Pancreas (tissue), 10 donors: ENCODE measurements around the gene OR5B21. TPM values are rescaled to one million over a fixed set of nuclear protein-coding genes. Genes with fewer than 3 reads are reported as not detected.

Experiments used
- ATAC-seq, 4 donors: fragments of 200-7000 bp; cut with Tn5 transposase; one replicate each; pipeline versions ENCODE4 v1.8.0 to v1.9.1; 2020; ENCODE audit warnings: mild to moderate bottlenecking in 4 of 4, moderate library complexity in 4 of 4
- DNase-seq, 6 donors: peaks; one replicate each; pipeline ENCODE4 v3.0.0-alpha.2; 2020
- FAIRE-seq: peaks from 2 replicates; lab custom pipeline; 2012; peaks lifted over from hg19 to GRCh38; lab: Jason Lieb, UNC
- H3K27ac ChIP-seq, 4 donors: fragments of 200-600 bp; sonication (generic); 1 replicate in 3 of 4; 2 replicates in 1 of 4; pipeline versions ENCODE4 v1.5.0 to v1.8.0; 2020
- H3K27me3 ChIP-seq, 4 donors: fragments of 200-600 bp; one replicate each; pipeline ENCODE4 v1.8.0; 2021
- H3K36me3 ChIP-seq, 3 donors: fragments of 200-600 bp; sonication (generic) in 1 of 3; one replicate each; pipeline versions ENCODE4 v1.5.0 to v1.8.0; 2020 to 2021
- H3K4me1 ChIP-seq, 3 donors: fragments of 200-600 bp; one replicate each; pipeline ENCODE4 v1.8.0; 2021
- H3K4me3 ChIP-seq, 4 donors: fragments of 200-600 bp; sonication (generic) in 2 of 4; one replicate each; pipeline versions ENCODE4 v1.5.0 to v1.8.0; 2020 to 2021
- H3K9me3 ChIP-seq, 4 donors: fragments of 200-600 bp; one replicate each; pipeline ENCODE4 v1.8.0; 2021
- whole genome bisulfite sequencing, 2 donors: extraction: QIAGEN DNeasy Blood & Tissue Kit; methylation state at CpG; one replicate each; pipeline ENCODE4 v1.1.7; 2013; 5-methylcytosine and 5-hydroxymethylcytosine counted together
- intact Hi-C, 3 donors: fragments of 100-400 bp; cut with DNase I; formaldehyde crosslinking; loops; one replicate each; pipeline versions ENCODE4 v1.11.1 to v1.14.2; 2022
- polyA plus RNA-seq, 2 donors: library from polyadenylated mRNA; stranded (reverse); fragments of 200-250 nt; gene quantifications; one replicate each; pipeline ENCODE4 v1.2.3, GENCODE V29; 2013
- total RNA-seq, 6 donors: library from RNA; stranded (reverse); fragmentation: NEBNext Ultra II Directional in 4 of 6; extraction: Animal tissue kit (Norgen Biotek cat#: 25700) in 4 of 6; gene quantifications; one replicate each; pipeline versions ENCODE4 v1.2.1 to v1.2.4, GENCODE V29; 2021 to 2023
- TF ChIP-seq, protein P1 (sequence below), 4 donors: fragments of 200-600 bp; sonication (generic) in 3 of 4; IDR thresholded peaks; one replicate each; pipeline versions ENCODE4 v1.5.0 to v1.8.0; 2021; ENCODE audit warnings: antibody characterized with exemption in 4 of 4
- donor health status: healthy with polysubstance abuse.
- donor health status: DM: no; HTN: no; CAD: no; lungs with moderate emphysema.
- donor health status: DM: no; HTN: no; CAD: no.
- donor health status: control.
- donor health status: control.
- donor health status: Bipolar disorder and iron deficiency.
- donor health status: DM: yes; HTN: yes; CAD: no.
- donor health status: DM: no; HTN: no; CAD: no.
- donor health status: DM: no; HTN: no; CAD: no.
- donor health status: DM: yes; HTN: yes; CAD: no.

The OR5B21 gene
- total and polyA plus RNA-seq, 8 donors = not detected

DNA sequence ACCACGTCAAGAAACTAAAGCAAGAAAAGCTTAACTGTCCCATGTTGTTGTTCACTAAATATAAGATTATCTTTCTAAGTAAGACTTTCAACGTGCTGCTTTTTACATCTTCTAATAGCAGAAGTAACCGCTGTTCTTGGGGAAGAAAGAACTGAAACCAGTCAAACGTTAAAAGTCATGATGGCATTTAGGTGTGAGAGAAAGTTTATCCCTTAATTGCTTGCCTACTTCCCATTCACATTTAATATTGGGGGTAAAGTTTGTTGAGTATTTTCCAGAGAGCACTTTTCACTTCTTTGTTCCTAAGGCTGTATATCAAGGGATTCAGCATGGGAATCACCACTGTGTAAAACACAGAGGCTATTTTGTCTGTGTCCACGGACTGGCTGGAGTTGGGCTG lies 970 bp downstream of the OR5B21 start:
- no peak overlapping the region for H3K27ac ChIP-seq
- ATAC-seq = no peak
- H3K4me1 ChIP-seq = no peaks in the 10 kb centered on the region
- DNase-seq = no peak
- H3K27me3 ChIP-seq = no peaks in the 10 kb centered on the region
- 59 to 71% methylated on average over 5 of the region's 5 CpGs for WGBS, 2 donors
- intact Hi-C loops = no loop called here
- FAIRE-seq = no peak
- no peak overlapping the region for H3K4me3 ChIP-seq
- no peaks in the 10 kb centered on the region for H3K9me3 ChIP-seq
- H3K36me3 ChIP-seq = no peaks in the 10 kb centered on the region
- TF ChIP-seq, protein P1, sequence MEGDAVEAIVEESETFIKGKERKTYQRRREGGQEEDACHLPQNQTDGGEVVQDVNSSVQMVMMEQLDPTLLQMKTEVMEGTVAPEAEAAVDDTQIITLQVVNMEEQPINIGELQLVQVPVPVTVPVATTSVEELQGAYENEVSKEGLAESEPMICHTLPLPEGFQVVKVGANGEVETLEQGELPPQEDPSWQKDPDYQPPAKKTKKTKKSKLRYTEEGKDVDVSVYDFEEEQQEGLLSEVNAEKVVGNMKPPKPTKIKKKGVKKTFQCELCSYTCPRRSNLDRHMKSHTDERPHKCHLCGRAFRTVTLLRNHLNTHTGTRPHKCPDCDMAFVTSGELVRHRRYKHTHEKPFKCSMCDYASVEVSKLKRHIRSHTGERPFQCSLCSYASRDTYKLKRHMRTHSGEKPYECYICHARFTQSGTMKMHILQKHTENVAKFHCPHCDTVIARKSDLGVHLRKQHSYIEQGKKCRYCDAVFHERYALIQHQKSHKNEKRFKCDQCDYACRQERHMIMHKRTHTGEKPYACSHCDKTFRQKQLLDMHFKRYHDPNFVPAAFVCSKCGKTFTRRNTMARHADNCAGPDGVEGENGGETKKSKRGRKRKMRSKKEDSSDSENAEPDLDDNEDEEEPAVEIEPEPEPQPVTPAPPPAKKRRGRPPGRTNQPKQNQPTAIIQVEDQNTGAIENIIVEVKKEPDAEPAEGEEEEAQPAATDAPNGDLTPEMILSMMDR (IDR thresholded peaks at IDR 0.05) = no peak

DNA sequence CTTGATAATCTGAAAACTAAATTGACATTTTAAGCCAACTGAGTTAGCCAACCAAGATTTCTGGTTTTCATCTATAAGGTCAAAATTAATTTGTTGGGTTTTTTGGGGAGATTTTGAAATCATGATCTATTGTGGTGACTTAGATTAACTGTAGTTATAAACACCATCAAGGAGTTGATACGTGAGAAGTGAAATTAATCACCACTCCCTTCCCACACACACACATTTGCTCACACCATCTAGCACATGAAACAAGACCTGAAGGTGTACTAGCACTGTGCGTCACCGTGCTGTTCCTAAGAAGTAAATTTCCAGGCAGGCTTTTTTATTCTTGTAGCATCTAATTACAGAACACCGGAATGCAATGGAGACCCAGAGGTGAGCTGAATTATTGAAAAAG lies 2.1 kb downstream of the OR5B21 start:
- no peaks in the 10 kb centered on the region for H3K27me3 ChIP-seq
- no peaks in the 10 kb centered on the region for H3K36me3 ChIP-seq
- no peak overlapping the region for H3K4me3 ChIP-seq
- H3K4me1 ChIP-seq = no peaks in the 10 kb centered on the region
- DNase-seq = no peak
- TF ChIP-seq, protein P1 (IDR thresholded peaks at IDR 0.05) = no peak
- 86 to 89% methylated on average over 4 of the region's 4 CpGs for WGBS, 2 donors
- intact Hi-C loops = no loop called here
- H3K9me3 ChIP-seq = no peaks in the 10 kb centered on the region
- ATAC-seq = no peak
- H3K27ac ChIP-seq = no peak overlapping the region
- no peak for FAIRE-seq

DNA sequence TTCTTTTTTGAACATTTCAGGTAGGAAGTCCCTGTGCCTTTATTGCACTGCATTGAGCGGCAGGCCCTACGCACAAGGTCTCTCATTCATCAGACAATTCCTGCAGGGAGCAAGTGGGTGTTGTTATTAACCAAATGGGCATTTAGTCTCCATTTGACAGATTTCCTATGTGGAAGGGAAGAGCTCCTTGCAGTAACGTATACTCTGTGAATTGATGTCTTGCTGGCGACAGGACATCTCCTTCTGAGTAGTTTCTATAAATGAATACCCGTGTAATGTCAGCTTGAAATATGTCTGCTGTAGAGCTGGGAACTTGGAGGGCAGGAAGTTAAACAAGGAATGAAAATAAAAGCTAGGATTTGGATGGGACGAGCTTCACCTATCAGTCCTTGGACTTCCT lies 3.7 kb downstream of the OR5B21 start:
- Histone ChIP-seq H3K9me3 (no peaks in the 10 kb centered on the region), H3K27me3 (no peaks in the 10 kb centered on the region), H3K4me1 (no peaks in the 10 kb centered on the region), H3K27ac (no peak overlapping the region), H3K36me3 (no peaks in the 10 kb centered on the region), H3K4me3 (no peak overlapping the region)
- TF ChIP-seq, protein P1 (IDR thresholded peaks at IDR 0.05) = no peak
- FAIRE-seq = no peak
- 81 to 86% methylated on average over 6 of the region's 6 CpGs for WGBS, 2 donors
- no peak for DNase-seq
- intact Hi-C loops = no loop called here
- ATAC-seq = no peak

DNA sequence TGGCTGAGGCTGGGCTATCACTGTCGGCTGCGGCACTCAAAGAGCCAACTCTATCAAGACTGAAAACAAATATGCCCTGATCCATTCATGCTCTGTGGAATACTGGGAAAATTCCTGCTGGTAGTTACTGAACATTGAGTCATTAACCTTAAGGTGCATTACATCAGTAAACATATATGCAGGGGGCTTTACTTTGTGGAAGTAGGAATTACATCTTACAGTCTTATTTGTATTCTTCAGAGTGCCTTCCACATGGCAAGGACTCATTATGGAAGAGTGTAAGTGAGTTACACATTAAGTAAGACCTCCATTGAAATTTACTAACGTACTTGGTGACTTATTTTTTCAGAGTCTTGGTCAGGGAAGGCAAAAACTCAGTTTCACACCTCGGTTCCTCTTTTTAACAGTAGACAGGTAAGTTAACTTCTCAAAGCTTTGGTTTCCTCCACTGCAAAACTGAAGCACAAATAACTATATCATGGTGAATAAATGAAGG lies 4.5 kb downstream of the OR5B21 start:
- no peak for ATAC-seq
- Histone ChIP-seq H3K36me3 (no peaks in the 10 kb centered on the region), H3K4me1 (no peaks in the 10 kb centered on the region), H3K9me3 (no peaks in the 10 kb centered on the region), H3K4me3 (no peak overlapping the region), H3K27ac (no peak overlapping the region), H3K27me3 (no peaks in the 10 kb centered on the region)
- TF ChIP-seq, protein P1 (IDR thresholded peaks at IDR 0.05) = no peak
- DNase-seq = no peak
- WGBS, 2 donors = 60 to 71% methylated on average over 4 of the region's 4 CpGs
- FAIRE-seq = no peak
- intact Hi-C loops = no loop called here

DNA sequence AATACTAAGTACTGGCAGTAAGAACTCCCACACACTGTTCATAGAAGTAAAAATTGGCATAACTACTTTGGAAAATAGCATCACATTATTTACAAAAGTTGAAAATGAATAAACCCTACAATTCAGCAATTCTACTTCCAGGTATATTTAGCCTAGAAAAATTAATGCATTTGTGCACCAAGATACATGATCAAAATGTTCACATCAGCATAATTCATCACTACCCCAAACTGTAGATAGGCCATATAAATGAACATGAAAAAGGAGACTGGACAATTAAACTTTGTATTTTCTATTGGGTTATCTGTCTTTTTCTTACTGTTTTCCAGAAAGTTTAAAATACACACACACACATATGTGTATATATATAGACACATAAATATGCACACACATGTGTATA lies 5.9 kb downstream of the OR5B21 start:
- Histone ChIP-seq H3K27ac (no peak overlapping the region), H3K36me3 (no peaks in the 10 kb centered on the region), H3K27me3 (no peaks in the 10 kb centered on the region), H3K4me1 (no peaks in the 10 kb centered on the region), H3K9me3 (no peaks in the 10 kb centered on the region), H3K4me3 (no peak overlapping the region)
- TF ChIP-seq, protein P1 (IDR thresholded peaks at IDR 0.05) = no peak
- DNase-seq (no peak), ATAC-seq (no peak), FAIRE-seq (no peak)
- intact Hi-C loops = no loop called here
